NCI-H510A (cell line): ENCODE data around the gene SLC25A27.

Experiments used
- DNase-seq: peaks from one replicate; lab custom pipeline; 2025; lab: John Stamatoyannopoulos, UW

The SLC25A27 gene

GRCh38 chr6:46651816-46652215 lies 959 bp upstream of the SLC25A27 start:
- no peak for DNase-seq

DNA sequence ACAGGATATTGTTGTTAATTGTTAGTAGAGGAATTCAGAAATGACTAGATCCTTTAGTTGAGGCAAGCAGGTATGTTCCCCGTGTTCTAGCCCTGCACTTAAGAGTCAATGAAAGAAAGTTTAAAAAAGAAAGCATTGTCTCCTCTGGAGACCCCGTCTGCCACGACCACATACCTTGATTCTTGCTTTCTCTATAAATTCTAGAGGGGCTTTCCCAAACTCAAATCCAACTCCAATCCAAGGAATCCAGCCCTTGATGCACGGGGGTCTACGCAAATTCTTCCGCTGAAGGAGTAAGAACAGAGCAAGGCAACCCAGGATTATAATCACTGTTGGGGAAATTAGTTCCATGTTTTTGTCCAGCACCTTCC lies 558 bp upstream of the SLC25A27 start:
- DNase-seq: no peak

GRCh38 chr6:46653439-46654195 lies 842 bp downstream of the SLC25A27 start:
- no peak for DNase-seq

GRCh38 chr6:46655803-46656202 lies 3.0 kb downstream of the SLC25A27 start:
- no peak for DNase-seq

DNA sequence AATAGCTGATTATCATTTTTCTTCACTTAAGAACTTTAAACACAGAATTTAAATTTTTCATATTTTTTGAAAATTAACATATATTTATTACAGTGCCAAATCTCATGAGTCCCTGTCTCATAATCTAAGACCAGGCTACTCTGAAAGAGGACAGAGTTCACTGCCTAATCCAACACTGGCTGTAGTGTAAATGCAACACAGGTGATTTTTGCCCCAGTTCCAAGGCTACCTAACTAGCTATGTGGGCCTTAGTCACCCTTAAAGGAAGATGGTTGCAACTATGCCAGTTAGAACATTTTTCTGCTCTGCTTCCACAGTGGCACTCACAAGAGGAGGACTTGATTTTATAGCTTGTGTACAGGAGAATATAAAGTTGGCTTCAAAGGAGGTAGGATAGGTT lies 4.9 kb downstream of the SLC25A27 start:
- no peak for DNase-seq

DNA sequence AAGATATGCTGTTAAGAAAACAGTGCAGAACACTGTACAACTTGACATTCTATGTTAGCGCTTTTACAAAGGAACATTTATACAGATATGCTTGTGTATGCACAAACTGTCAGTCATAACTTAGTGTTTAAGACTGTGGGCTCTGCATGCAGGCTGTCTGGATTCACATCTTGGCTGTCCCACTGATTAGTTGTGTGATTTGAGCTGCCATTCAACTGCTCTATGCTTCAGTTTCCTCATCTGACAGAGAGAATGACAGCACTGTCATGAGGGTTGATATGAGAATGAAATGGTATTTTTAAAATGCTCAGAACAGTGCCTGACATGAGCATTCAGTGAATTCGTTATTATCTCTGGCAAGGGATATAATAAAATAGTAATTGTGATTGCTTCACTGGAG lies 8.7 kb downstream of the SLC25A27 start:
- DNase-seq: no peak

DNA sequence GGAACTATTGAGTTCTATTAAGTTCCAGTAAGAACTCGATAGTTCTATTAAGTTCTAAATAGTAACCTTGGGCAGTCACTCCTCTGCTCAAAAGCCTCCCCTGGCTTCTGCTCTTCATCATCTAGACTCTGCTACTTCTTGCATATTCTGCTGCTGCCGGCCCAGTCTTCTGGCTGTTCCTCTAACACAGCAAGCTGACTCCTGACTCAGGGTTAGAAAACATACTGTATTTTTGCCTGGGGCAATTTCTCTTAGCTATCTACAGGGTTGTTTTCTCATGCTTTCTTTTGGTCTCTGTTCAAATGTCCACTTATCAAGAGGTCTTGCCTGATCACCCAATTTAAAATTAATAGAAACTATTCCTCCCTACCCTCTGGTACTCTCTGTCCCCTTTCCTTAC lies 14.6 kb downstream of the SLC25A27 start:
- no peak for DNase-seq

GRCh38 chr6:46674410-46674809 lies 21.6 kb downstream of the SLC25A27 start:
- DNase-seq: no peak

- no peak for DNase-seq
Observed at GRCh38 chr6:46676604-46677313, 24.0 kb downstream of the SLC25A27 start.

DNA sequence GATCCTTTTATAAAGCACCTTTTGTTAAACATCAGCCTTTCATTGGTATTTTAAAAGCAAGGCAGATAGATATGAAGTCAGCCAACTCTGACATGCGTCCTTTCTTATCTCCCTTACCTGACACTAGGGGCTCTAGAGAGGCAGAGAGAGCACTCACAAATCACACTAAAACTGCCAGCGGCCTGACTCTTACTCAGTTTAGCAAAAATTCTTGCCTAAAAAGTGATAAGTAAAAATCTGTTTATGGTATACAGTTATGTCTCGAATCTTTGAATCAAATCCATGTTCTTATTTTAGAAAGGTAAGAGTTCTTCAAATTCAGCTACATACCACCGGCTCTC lies 24.5 kb downstream of the SLC25A27 start:
- DNase-seq: no peak

DNA sequence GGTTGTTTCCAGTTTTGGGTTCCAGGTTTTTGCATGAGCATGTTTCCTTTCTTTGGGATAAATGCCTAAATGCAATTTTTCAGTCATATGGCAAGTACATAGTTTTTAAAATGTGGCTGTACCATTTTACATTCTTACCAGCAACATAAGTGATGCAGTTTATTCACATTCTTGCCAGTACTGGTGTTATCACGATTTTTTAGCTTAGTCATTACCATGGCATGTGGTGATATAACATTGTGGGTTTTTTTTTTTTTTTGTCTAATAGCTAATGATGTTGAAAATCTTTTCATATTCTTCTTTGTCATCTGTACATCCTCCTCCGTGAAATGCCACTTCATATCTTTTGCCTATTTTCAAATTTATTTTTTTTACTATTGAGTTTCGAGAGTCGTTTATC lies 32.0 kb downstream of the SLC25A27 start:
- no peak for DNase-seq

DNA sequence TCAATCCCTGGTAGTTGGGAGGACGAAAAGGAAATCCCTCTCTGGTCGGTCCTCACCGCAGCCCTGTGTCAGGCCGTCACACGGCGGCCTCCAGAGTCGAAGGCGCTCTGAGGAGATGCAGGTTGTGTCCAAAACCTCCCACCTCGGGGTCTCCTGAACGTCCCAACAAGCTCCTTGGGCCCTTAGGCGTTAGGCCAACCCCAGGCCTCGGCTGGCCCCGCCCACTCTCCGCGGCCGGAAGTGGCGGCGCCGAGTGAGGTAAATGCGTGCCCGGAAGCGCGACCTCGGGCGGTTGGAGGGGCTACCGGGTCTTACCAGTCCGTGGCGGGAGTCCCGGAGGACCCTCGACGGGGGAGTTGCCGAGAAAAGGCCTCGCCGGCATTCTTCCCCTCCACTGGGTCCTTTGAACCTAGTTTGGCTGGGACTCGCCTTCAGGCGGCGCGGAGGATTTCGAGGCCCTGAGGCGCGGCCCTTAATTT lies 34.9 kb downstream of the SLC25A27 start, which contains the start of gene TDRD6:
Gene TDRD6 (plus strand): TSS at position 267 of the 479 bp plus-strand sequence. CDS start 244 bp downstream, outside the sequence.
- no peak for DNase-seq

GRCh38 chr6:46688117-46688965 lies 35.6 kb downstream of the SLC25A27 start:
- no peak for DNase-seq

DNA sequence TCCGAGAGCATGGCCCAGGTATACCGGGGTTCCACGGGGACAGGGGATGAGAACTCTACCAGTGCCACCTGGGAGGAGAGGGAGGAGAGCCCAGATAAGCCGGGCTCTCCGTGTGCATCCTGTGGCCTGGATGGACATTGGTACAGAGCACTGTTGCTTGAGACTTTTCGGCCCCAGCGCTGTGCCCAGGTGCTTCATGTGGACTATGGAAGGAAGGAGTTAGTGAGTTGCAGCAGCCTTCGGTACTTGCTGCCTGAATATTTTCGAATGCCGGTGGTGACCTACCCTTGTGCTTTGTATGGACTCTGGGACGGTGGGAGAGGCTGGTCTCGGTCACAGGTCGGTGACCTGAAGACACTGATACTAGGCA lies 36.2 kb downstream of the SLC25A27 start:
- DNase-seq: no peak

- no peak for DNase-seq
Observed at GRCh38 chr6:46689657-46690056, 36.9 kb downstream of the SLC25A27 start.

DNA sequence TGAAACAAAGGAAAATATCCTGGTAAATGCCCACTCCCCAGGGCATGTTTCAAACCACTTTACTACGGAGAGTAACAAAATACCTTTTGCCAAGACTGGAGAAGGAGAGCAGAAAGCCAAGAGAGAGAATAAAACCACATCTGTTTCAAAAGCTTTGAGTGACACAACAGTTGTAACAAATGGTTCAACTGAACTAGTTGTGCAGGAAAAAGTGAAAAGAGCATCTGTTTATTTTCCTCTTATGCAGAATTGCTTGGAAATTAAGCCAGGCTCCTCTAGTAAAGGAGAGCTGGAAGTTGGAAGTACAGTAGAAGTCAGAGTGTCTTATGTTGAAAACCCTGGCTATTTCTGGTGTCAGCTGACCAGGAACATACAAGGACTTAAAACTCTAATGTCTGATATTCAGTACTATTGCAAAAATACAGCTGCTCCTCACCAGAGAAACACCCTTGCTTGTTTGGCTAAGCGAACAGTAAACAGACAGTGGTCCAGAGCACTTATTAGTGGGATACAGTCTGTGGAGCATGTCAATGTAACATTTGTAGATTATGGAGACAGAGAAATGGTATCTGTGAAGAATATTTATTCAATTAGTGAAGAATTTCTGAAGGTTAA lies 37.5 kb downstream of the SLC25A27 start:
- DNase-seq: no peak

GRCh38 chr6:46690911-46691451 lies 38.2 kb downstream of the SLC25A27 start:
- DNase-seq: no peak

DNA sequence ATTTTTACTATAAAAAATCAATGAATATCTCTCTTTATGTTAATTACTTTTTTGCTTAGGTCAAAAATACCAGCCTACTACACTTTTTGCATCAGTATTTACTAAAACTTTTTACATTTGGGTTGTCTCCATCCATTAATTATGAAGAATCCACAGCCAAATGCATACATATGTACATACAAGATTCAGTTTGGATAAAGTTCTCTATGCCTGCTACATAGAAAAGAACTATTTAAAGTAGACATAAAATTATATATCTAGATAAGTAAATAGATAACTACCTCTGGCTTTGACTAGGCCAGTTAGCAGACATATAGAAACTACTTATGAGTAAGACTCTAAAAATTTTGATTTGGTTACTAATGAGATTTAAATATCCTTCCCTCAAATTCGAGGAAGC lies 47.2 kb downstream of the SLC25A27 start:
- no peak for DNase-seq

DNA sequence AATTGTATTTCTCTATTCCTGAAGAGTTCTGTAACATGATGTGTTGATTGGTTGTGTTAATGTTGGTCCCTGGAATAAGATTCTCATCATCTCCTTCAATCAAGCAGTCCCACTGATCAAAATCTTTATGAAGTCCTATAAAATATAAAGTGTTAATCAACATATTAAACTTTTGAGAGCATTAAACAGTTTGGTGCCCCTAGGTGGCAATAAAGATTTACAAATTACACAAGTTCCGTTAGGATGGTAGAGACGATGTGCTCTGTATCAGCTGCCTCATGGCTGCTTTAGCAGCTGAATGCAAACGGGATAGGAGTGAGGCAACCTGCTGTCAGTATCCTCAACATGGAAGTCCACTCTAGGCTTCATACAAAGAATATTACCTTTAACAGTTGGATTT lies 51.8 kb downstream of the SLC25A27 start:
- DNase-seq: no peak

- DNase-seq: no peak
Observed at GRCh38 chr6:46706464-46706863, 53.7 kb downstream of the SLC25A27 start.

DNA sequence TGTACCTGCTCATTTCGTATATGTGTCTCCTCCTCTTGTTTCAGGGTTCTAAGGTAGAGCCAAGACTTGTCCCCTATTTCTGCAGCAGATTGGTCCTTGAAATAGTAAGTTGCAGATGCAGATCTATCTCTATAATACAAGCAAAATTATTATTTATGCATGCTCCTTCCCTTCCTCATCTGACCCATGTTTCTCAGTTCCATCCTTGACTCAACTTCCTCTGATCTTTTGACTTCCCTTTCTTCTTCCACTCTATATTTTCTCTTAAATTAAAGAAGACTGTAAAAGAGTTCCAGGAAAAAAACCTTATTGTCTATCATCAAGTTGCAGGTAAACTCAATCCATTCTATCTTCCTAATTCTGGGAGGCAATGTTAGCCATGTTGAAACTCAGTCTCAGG lies 58.7 kb downstream of the SLC25A27 start:
- no peak for DNase-seq

DNA sequence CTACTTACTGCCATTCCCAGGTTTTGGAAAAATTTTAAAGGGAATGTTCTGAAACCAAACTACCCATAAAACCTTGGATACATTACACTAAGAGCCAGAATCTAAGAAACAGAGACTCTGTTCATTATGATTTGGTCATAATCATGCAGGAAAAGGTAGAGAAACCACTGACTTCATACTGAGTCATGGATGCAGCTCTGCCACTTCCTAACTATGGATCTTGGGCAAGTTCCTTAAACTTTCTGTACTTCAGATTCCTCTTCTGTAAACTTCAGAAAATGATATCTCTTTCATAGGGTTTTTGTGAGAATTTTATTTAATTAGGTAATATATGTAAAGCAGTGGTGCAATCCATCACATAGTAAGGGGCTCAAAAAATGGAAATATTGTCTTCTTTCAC lies 62.4 kb downstream of the SLC25A27 start:
- no peak for DNase-seq
